Stimulated activated CD4-positive, alpha-beta T cell treated with anti-CD3 and anti-CD28 coated beads, Interleukin-2, amount 100 ng/mL, for 24 hours (primary cell): ENCODE results near the gene FAM199X.
A peak's percentile ranks its signal among the peaks of the same experiment; 100 is the strongest.

Source experiments
- DNase-seq, 2 donors: peaks; one replicate each; pipeline ENCODE4 v3.0.0-alpha.2; 2020

FAM199X gene

GRCh38 chrX:104165894-104166734 is at the start of gene FAM199X:
Gene FAM199X, plus strand, starts transcription at chrX:104166453. Its CDS starts 333 bp downstream, at chrX:104166786.
- peak; percentile 83 for DNase-seq

GRCh38 chrX:104117759-104118158 is 48.5 kb upstream of the FAM199X start:
- DNase-seq, result no peak

GRCh38 chrX:104118765-104119164 is 47.5 kb upstream of the FAM199X start:
- no peak for DNase-seq

- no peak for DNase-seq
These were observed 43.4 kb upstream of the FAM199X start for GRCh38 chrX:104122829-104123228.

- DNase-seq, result no peak
These were observed 39.4 kb upstream of the FAM199X start for GRCh38 chrX:104126856-104127255.

- DNase-seq, result no peak
These were observed 35.4 kb upstream of the FAM199X start for GRCh38 chrX:104130808-104131207.

- no peak for DNase-seq
These were observed 31.5 kb upstream of the FAM199X start for GRCh38 chrX:104134583-104135261.

GRCh38 chrX:104135677-104136076 is 30.6 kb upstream of the FAM199X start:
- DNase-seq, result no peak

GRCh38 chrX:104136241-104137019 is 29.8 kb upstream of the FAM199X start:
- DNase-seq, result peak; percentile 27 to 57

GRCh38 chrX:104137496-104137895 is 28.8 kb upstream of the FAM199X start:
- DNase-seq, result no peak

- no peak for DNase-seq
These were observed 25.0 kb upstream of the FAM199X start for GRCh38 chrX:104141087-104141760.

GRCh38 chrX:104151037-104151436 is 15.2 kb upstream of the FAM199X start:
- DNase-seq, result no peak

- DNase-seq, result peak; percentile 73 to 76
These were observed 9.4 kb upstream of the FAM199X start, which contains the start of gene SLC25A53 for GRCh38 chrX:104156630-104157529. Gene SLC25A53, minus strand, starts transcription at chrX:104157009. Its CDS starts 51,752 bp downstream, at chrX:104105257.

- DNase-seq, result peak in 1 of 2 donors; percentile 16
These were observed 633 bp downstream of the FAM199X start for GRCh38 chrX:104166735-104167436.

- no peak for DNase-seq
These were observed 1.9 kb downstream of the FAM199X start for GRCh38 chrX:104168127-104168526.

GRCh38 chrX:104172121-104172520 is 5.9 kb downstream of the FAM199X start:
- DNase-seq, result no peak

- no peak for DNase-seq
These were observed 6.5 kb downstream of the FAM199X start for GRCh38 chrX:104172788-104173187.

GRCh38 chrX:104173841-104174240 is 7.6 kb downstream of the FAM199X start:
- no peak for DNase-seq

GRCh38 chrX:104183685-104184084 is 17.4 kb downstream of the FAM199X start:
- DNase-seq, result no peak

- no peak for DNase-seq
These were observed 21.7 kb downstream of the FAM199X start for GRCh38 chrX:104187931-104188330.

- DNase-seq, result no peak
These were observed 23.6 kb downstream of the FAM199X start for GRCh38 chrX:104189837-104190236.
